Measurements from ENCODE around the gene RPP25.
A peak's percentile ranks its signal among the peaks of the same experiment; 100 is the strongest.

Gene RPP25

DNA sequence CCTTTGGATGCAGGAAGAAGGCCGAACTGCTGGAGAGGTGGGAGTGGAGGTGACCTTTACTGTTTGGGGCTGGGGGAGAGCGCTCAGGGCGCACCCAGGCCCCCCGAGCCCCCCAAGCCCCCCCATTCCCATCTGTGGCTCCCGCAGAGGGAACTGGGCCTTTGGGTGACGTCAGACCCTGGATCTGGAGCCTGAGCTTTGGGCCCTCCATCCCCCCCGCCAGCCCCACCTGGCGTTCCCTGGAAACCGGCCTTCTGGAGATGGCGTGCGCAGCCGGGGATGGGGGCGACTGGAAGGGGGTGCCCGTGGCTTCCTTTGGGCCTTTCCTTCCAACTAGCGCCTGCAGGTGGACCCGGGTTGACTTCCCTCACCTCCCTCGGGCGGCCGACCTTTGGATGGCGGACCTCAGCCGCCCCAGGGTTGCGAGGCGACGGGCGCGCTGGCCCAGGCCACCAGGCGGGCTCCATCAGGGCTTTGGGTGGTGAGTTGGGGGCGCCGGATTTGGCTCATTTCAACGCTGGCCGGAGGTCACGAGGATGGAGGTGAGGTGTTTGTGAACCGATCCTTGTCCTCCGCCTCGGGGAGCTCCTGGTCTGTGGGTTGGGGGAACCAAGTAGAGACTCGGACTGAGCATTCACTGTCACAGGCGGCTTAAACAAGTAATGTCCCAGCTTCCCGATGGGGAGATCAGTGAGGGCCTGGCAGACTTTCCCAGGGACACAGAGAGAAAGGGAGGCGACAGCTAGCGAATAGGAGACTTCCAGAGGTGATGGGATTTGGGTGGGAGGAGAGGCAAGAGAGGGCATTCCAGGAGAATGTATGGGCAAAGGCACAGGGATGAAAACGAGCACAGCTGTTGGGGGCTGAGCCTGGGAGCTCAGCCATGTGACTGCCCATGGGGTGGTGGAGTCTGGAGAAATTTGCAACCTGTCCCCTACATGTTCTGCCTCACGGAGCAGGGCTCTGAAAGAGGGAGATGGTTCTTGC lies 39.5 kb upstream of the RPP25 start:
- no peak for TF ChIP-seq FOXA1 (IDR thresholded peaks at IDR 0.05)
- TF ChIP-seq, protein P1, sequence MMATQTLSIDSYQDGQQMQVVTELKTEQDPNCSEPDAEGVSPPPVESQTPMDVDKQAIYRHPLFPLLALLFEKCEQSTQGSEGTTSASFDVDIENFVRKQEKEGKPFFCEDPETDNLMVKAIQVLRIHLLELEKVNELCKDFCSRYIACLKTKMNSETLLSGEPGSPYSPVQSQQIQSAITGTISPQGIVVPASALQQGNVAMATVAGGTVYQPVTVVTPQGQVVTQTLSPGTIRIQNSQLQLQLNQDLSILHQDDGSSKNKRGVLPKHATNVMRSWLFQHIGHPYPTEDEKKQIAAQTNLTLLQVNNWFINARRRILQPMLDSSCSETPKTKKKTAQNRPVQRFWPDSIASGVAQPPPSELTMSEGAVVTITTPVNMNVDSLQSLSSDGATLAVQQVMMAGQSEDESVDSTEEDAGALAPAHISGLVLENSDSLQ (IDR thresholded peaks at IDR 0.05) = no peak
- TF ChIP-seq ARNT (IDR thresholded peaks at IDR 0.05) = no peak
- TF ChIP-seq FOXK2 (IDR thresholded peaks at IDR 0.05) = no peak
- TF ChIP-seq ZNF384 (IDR thresholded peaks at IDR 0.05) = no peak
- no peak for TF ChIP-seq FOXM1 (IDR thresholded peaks at IDR 0.05; ENCODE audit: borderline replicate concordance)
- no peak for TF ChIP-seq LEF1 (IDR thresholded peaks at IDR 0.05; ENCODE audit: borderline replicate concordance)
- TF ChIP-seq BHLHE40 (IDR thresholded peaks at IDR 0.05; ENCODE audit: borderline replicate concordance) = no peak
- no peak for TF ChIP-seq TARDBP (IDR thresholded peaks at IDR 0.05)
- no peak for TF ChIP-seq CTBP1 (IDR thresholded peaks at IDR 0.05; ENCODE audit: borderline replicate concordance)
- no peak for TF ChIP-seq L3MBTL2 (conservative IDR thresholded peaks at IDR 0.05)
- TF ChIP-seq HDGF (IDR thresholded peaks at IDR 0.05; ENCODE audit: borderline replicate concordance) = no peak
- ChIA-PET CTCF (interaction anchor here (0.6 to 1.3 kb wide), 2 partner anchors 45 to 621 kb away, joined by 3 to 7 read pairs; no protein-coding TSS in a partner anchor), POLR2A (interaction anchor here (0.6 to 2.9 kb wide), 17 partner anchors 8 to 457 kb away, joined by 3 to 41 read pairs (median 6); partner anchors contain the start of genes C15orf39, COX5A, FAM219B and MPI)
- DNase-seq (ENCODE audit: extremely low spot score) = no peak

DNA sequence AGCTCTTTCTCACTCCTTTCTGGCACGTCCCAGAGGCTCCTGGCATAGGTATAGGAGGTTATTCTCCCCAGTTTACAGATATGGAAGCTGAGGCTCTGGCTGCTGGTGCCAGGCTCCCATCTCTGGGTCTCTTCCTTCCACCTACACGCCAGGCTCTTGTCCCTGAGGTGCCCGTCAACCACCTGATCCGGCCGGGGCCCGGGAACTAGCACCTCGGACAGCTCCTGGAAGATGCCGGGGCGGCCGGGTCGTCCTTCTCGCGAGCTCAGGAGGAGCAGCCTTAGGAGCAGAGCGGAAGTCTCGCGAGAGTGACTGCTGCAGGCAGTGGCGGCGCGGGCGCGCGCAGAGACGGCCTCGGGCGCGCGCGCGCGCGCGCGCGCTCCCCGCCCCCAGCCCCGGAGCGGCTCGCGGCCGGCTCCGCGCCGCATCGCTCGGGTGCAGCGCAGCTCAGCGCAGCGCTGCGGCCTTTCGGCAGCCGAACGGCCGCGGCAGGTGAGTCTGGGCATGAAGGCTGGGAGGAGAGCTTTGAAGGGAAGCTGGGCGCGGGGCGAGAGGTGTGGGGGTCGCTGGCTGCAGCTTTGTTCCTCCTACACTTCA lies 38.7 kb upstream of the RPP25 start, which contains the start of gene SCAMP5:
SCAMP5 (plus strand) TSS at position 382 of the 597 bp plus-strand sequence. CDS start 16,277 bp downstream, outside the sequence.
- TF ChIP-seq FOXM1 (IDR thresholded peaks at IDR 0.05; ENCODE audit: borderline replicate concordance) (peak; percentile 69; the same call in 1 of the 2 replicates), SP1 (IDR thresholded peaks at IDR 0.05) (peak; percentile 60; the same call in 1 of the 2 replicates), L3MBTL2 (conservative IDR thresholded peaks at IDR 0.05) (no peak), ZNF384 (IDR thresholded peaks at IDR 0.05) (no peak), CTBP1 (IDR thresholded peaks at IDR 0.05; ENCODE audit: borderline replicate concordance) (no peak)
- CTCF ChIA-PET = interaction anchor here (1.0 to 1.3 kb wide), 3 partner anchors 20 to 94 kb away, joined by 4 to 7 read pairs (median 5); no protein-coding TSS in a partner anchor
- POLR2A ChIA-PET = interaction anchor here (0.5 to 2.9 kb wide), 24 partner anchors 9 to 458 kb away, joined by 3 to 41 read pairs (median 4); partner anchors contain the start of genes C15orf39, COX5A, FAM219B and MPI
- peak; percentile 100 for DNase-seq (ENCODE audit: extremely low spot score)

DNA sequence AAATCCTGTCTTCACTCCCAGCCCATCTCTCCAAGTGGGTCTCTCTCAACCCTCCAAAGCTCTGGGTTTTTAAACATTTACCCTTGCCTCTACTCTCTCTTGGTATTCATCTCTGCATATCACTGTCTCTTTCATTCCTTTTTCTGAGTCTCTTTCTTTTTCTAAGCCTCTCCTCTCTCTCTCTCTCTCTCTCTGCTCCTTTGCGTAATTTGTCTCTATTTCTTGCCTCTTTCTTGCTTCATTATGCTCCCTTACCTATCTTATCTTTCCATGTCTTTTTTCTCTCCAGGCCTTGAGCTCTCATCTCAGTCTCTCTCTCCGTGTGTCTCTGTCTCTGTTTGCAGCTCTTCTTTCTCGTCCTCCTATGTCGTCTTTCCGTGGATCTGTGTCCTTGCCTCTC lies 38.1 kb upstream of the RPP25 start:
- ChIA-PET POLR2A (interaction anchor here (0.5 to 2.9 kb wide), 22 partner anchors 9 to 458 kb away, joined by 3 to 41 read pairs (median 6); partner anchors contain the start of genes C15orf39, FAM219B, MPI and PPCDC), CTCF (interaction anchor here (1.0 to 1.3 kb wide), 3 partner anchors 20 to 93 kb away, joined by 4 to 7 read pairs (median 5); no protein-coding TSS in a partner anchor)
- DNase-seq (ENCODE audit: extremely low spot score) = no peak
- TF ChIP-seq ELF4 (IDR thresholded peaks at IDR 0.05) = no peak
- TF ChIP-seq BHLHE40 (IDR thresholded peaks at IDR 0.05; ENCODE audit: borderline replicate concordance) = no peak
- TF ChIP-seq FOXA1 (IDR thresholded peaks at IDR 0.05) = no peak
- no peak for TF ChIP-seq FOXM1 (IDR thresholded peaks at IDR 0.05; ENCODE audit: borderline replicate concordance)
- no peak for TF ChIP-seq TARDBP (IDR thresholded peaks at IDR 0.05)
- no peak for TF ChIP-seq LEF1 (IDR thresholded peaks at IDR 0.05; ENCODE audit: borderline replicate concordance)
- no peak for TF ChIP-seq NFRKB (IDR thresholded peaks at IDR 0.05)
- TF ChIP-seq, protein P1 (IDR thresholded peaks at IDR 0.05) = no peak

DNA sequence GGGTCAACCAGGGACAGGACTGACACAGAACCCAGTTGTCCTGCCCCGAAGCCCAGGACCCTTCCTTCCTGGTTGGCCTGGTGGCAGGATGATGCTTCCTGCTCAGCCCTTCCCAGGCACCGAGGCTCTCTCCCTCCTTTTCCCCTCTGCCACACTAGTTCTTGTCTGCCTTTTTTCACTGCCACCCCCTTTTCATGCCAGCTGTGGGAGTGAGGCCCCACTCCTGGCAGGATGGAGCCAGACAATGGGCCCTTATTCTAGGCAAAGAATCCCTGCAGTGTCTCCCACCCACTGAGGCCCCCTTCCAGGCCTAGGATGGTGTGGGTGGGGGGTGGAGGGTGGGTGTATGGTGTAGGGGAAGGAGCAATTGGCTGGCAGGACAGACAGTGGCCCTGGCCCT lies 37.7 kb upstream of the RPP25 start:
- no peak for DNase-seq (ENCODE audit: extremely low spot score)
- ChIA-PET CTCF (interaction anchor here (1.2 kb wide), 1 partner anchor 93 kb away, joined by 4 read pairs; no protein-coding TSS in a partner anchor), POLR2A (interaction anchor here (1.1 to 2.9 kb wide), 7 partner anchors 9 to 210 kb away, joined by 6 to 41 read pairs (median 12); partner anchors contain the start of genes FAM219B, PPCDC and RPP25)
- TF ChIP-seq HDGF (IDR thresholded peaks at IDR 0.05; ENCODE audit: borderline replicate concordance) = no peak
- no peak for TF ChIP-seq ELF4 (IDR thresholded peaks at IDR 0.05)
- TF ChIP-seq L3MBTL2 (conservative IDR thresholded peaks at IDR 0.05) = no peak
- no peak for TF ChIP-seq SUZ12 (IDR thresholded peaks at IDR 0.05)
- TF ChIP-seq LEF1 (IDR thresholded peaks at IDR 0.05; ENCODE audit: borderline replicate concordance) = no peak
- TF ChIP-seq TARDBP (IDR thresholded peaks at IDR 0.05) = no peak
- no peak for TF ChIP-seq FOXK2 (IDR thresholded peaks at IDR 0.05)
- TF ChIP-seq NFRKB (IDR thresholded peaks at IDR 0.05) = no peak
- no peak for TF ChIP-seq FOXA1 (IDR thresholded peaks at IDR 0.05)
- TF ChIP-seq, protein P1 (IDR thresholded peaks at IDR 0.05) = no peak
- no peak for TF ChIP-seq CTBP1 (IDR thresholded peaks at IDR 0.05; ENCODE audit: borderline replicate concordance)
- TF ChIP-seq ARNT (IDR thresholded peaks at IDR 0.05) = no peak
- no peak for TF ChIP-seq FOXM1 (IDR thresholded peaks at IDR 0.05; ENCODE audit: borderline replicate concordance)

DNA sequence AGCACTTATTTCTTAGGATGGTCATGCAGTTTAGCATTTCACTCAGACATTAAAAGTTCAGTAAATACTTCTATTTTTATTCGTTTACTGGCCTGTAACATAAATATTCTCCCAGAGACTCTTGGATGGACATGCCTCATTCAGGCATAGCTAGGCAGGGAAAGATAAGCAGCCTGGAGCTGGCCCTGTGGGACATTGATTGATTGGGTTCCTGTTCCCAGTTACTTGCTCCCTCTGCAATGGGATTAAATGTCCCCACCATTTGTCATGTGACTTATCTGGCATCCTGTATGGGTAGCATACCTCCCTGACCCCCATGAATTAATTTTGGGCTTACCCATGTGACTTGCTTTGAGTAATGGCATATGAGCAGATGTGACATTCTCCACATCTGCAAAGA lies 36.0 kb upstream of the RPP25 start:
- ChIA-PET CTCF (no interaction called here), POLR2A (no interaction called here)
- TF ChIP-seq, protein P1 (IDR thresholded peaks at IDR 0.05) = peak; percentile 55
- no peak for TF ChIP-seq FOXM1 (IDR thresholded peaks at IDR 0.05; ENCODE audit: borderline replicate concordance)
- DNase-seq (ENCODE audit: extremely low spot score) = no peak

All from HEK293T (cell line).